ENCODE data around the gene NTMT1. TPM values are rescaled to one million over a fixed set of nuclear protein-coding genes. Genes with fewer than 3 reads are reported as not detected.

NTMT1 gene
- total RNA-seq, 1 donor from 2014 or later: 55.1 TPM

Other genes starting within 250 kb of the NTMT1 start
- gene C9orf50, start 5.1 kb upstream of the NTMT1 start, total RNA-seq: 0.41 TPM in 1 of 2 replicates, not detected in the other
- 21.7 and 24.3 TPM in 2 replicates for gene ASB6, start 16.0 kb downstream of the NTMT1 start, total RNA-seq
- gene PRRX2, start 39.5 kb downstream of the NTMT1 start, total RNA-seq: not detected in 2 replicates
- 1.2 and 2.5 TPM in 2 replicates for gene PTGES, start 126.9 kb downstream of the NTMT1 start, total RNA-seq
- gene TOR1B, start 177.0 kb downstream of the NTMT1 start, total RNA-seq: 31.6 and 39.4 TPM in 2 replicates
- gene TOR1A, start 198.0 kb downstream of the NTMT1 start, total RNA-seq: 65.3 and 67.4 TPM in 2 replicates
- gene C9orf78, start 209.1 kb downstream of the NTMT1 start, total RNA-seq: 37.8 and 38.0 TPM in 2 replicates
- 24.1 and 24.9 TPM in 2 replicates for gene USP20, start 209.3 kb downstream of the NTMT1 start, total RNA-seq